ENCODE results near the gene ATAD3B.

DNA sequence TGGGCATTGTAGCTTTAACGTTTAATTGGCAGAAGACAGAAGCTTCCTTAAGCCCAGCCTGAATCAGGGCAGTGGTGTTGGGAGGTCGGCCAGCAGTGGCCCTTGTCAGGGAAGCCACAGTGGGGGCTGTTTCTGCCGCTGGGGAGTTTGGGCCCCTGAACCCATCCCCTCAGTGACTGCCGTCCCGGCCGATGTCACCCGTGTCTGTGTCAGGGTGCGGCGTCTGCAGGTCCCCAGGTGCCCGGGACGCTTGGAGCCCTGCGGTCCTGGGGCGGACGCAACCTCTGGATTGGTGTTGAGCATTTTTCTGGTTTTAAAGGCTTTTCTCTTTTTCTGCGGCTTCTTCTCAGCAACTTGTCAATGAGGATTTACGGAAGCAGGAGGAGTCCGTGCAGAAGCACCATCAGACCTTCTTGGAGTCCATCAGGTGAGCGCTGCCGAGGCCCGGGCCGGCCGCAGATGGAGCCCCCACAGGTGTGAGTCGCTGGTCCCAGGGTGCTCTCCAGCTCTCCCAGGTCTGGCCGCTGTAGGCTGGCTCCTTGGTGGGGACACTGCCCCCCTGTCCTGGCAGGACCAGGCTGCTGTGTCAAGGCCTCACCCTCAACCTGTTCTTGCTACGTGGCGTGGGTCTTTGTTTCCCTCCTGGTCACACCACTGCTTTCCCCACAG, 19.7 kb upstream of the ATAD3B start:
- TF ChIP-seq MAZ (IDR thresholded peaks at IDR 0.05; ENCODE audit: borderline replicate concordance, low read depth, low read length) (no peak), RFX5 (IDR thresholded peaks at IDR 0.05) (no peak), ESRRA (IDR thresholded peaks at IDR 0.05; ENCODE audit: borderline replicate concordance, low read length) (no peak), JUN (IDR thresholded peaks at IDR 0.05) (no peak), EP300 (IDR thresholded peaks at IDR 0.05) (no peak), FOSL2 (IDR thresholded peaks at IDR 0.05) (no peak), FOSL2 (CRISPR knock-in tag; IDR thresholded peaks at IDR 0.05) (no peak), BHLHE40 (IDR thresholded peaks at IDR 0.05; ENCODE audit: low read depth, low read length) (no peak), RARB (CRISPR knock-in tag; IDR thresholded peaks at IDR 0.05) (no peak), RAD21 (conservative IDR thresholded peaks at IDR 0.05 in 1 of 2, IDR thresholded peaks at IDR 0.05 in 1 of 2) (no peak)
- TF ChIP-seq, protein P1, sequence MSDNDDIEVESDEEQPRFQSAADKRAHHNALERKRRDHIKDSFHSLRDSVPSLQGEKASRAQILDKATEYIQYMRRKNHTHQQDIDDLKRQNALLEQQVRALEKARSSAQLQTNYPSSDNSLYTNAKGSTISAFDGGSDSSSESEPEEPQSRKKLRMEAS (IDR thresholded peaks at IDR 0.05), result no peak
- TF ChIP-seq, protein P2, sequence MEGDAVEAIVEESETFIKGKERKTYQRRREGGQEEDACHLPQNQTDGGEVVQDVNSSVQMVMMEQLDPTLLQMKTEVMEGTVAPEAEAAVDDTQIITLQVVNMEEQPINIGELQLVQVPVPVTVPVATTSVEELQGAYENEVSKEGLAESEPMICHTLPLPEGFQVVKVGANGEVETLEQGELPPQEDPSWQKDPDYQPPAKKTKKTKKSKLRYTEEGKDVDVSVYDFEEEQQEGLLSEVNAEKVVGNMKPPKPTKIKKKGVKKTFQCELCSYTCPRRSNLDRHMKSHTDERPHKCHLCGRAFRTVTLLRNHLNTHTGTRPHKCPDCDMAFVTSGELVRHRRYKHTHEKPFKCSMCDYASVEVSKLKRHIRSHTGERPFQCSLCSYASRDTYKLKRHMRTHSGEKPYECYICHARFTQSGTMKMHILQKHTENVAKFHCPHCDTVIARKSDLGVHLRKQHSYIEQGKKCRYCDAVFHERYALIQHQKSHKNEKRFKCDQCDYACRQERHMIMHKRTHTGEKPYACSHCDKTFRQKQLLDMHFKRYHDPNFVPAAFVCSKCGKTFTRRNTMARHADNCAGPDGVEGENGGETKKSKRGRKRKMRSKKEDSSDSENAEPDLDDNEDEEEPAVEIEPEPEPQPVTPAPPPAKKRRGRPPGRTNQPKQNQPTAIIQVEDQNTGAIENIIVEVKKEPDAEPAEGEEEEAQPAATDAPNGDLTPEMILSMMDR (IDR thresholded peaks at IDR 0.05), result no peak
- TF ChIP-seq, protein P3, sequence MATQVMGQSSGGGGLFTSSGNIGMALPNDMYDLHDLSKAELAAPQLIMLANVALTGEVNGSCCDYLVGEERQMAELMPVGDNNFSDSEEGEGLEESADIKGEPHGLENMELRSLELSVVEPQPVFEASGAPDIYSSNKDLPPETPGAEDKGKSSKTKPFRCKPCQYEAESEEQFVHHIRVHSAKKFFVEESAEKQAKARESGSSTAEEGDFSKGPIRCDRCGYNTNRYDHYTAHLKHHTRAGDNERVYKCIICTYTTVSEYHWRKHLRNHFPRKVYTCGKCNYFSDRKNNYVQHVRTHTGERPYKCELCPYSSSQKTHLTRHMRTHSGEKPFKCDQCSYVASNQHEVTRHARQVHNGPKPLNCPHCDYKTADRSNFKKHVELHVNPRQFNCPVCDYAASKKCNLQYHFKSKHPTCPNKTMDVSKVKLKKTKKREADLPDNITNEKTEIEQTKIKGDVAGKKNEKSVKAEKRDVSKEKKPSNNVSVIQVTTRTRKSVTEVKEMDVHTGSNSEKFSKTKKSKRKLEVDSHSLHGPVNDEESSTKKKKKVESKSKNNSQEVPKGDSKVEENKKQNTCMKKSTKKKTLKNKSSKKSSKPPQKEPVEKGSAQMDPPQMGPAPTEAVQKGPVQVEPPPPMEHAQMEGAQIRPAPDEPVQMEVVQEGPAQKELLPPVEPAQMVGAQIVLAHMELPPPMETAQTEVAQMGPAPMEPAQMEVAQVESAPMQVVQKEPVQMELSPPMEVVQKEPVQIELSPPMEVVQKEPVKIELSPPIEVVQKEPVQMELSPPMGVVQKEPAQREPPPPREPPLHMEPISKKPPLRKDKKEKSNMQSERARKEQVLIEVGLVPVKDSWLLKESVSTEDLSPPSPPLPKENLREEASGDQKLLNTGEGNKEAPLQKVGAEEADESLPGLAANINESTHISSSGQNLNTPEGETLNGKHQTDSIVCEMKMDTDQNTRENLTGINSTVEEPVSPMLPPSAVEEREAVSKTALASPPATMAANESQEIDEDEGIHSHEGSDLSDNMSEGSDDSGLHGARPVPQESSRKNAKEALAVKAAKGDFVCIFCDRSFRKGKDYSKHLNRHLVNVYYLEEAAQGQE (IDR thresholded peaks at IDR 0.05), result no peak
- TF ChIP-seq, protein P4, sequence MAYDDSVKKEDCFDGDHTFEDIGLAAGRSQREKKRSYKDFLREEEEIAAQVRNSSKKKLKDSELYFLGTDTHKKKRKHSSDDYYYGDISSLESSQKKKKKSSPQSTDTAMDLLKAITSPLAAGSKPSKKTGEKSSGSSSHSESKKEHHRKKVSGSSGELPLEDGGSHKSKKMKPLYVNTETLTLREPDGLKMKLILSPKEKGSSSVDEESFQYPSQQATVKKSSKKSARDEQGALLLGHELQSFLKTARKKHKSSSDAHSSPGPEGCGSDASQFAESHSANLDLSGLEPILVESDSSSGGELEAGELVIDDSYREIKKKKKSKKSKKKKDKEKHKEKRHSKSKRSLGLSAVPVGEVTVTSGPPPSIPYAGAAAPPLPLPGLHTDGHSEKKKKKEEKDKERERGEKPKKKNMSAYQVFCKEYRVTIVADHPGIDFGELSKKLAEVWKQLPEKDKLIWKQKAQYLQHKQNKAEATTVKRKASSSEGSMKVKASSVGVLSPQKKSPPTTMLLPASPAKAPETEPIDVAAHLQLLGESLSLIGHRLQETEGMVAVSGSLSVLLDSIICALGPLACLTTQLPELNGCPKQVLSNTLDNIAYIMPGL (CRISPR knock-in tag; IDR thresholded peaks at IDR 0.05; ENCODE audit: borderline replicate concordance), result no peak
- TF ChIP-seq, protein P5, sequence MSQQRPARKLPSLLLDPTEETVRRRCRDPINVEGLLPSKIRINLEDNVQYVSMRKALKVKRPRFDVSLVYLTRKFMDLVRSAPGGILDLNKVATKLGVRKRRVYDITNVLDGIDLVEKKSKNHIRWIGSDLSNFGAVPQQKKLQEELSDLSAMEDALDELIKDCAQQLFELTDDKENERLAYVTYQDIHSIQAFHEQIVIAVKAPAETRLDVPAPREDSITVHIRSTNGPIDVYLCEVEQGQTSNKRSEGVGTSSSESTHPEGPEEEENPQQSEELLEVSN (IDR thresholded peaks at IDR 0.05; ENCODE audit: borderline replicate concordance, low read depth), result no peak
